SJSA1 (cell line): ENCODE measurements around the gene NOXA1. TPM values are rescaled to one million over a fixed set of nuclear protein-coding genes. Genes with fewer than 3 reads are reported as not detected.

Experiments used
- DNase-seq, 2 experiments: peaks; one replicate each; pipeline ENCODE4 v3.0.0-alpha.2; 2015 to 2020; ENCODE audit warnings: low spot score in 2 of 2, low read depth in 1 of 2
- H3K27ac ChIP-seq: fragments of 250-450 bp; sonication (Bioruptor Pico); 2 replicates; pipeline ENCODE4 v1.5.1; 2020; ENCODE audit warnings: mild to moderate bottlenecking, moderate library complexity
- H3K27me3 ChIP-seq: fragments of 250-450 bp; sonication (Bioruptor Pico); replicated peaks from 2 replicates; pipeline ENCODE4 v1.5.1; 2020; ENCODE audit warnings: mild to moderate bottlenecking, moderate library complexity
- H3K36me3 ChIP-seq: fragments of 250-450 bp; sonication (Bioruptor Pico); 2 replicates; pipeline ENCODE4 v1.5.1; 2020; ENCODE audit warnings: mild to moderate bottlenecking
- H3K4me1 ChIP-seq: fragments of 250-450 bp; sonication (Bioruptor Pico); replicated peaks from 2 replicates; pipeline ENCODE4 v1.6.1; 2021; ENCODE audit warnings: mild to moderate bottlenecking
- H3K4me3 ChIP-seq: fragments of 250-450 bp; sonication (Bioruptor Pico); 2 replicates; pipeline ENCODE4 v1.5.1; 2020; ENCODE audit warnings: mild to moderate bottlenecking
- H3K9me3 ChIP-seq: fragments of 250-450 bp; sonication (Bioruptor Pico); replicated peaks from 2 replicates; pipeline ENCODE4 v1.5.1; 2020; ENCODE audit warnings: mild to moderate bottlenecking
- total RNA-seq: library from RNA; depleted of rRNA; stranded (reverse); fragments of >200 nt; shearing (Covaris generic); gene quantifications from 2 replicates; pipeline ENCODE4 v1.2.3, GENCODE V29; 2014

NOXA1 gene
- total RNA-seq, 1 experiment from 2014 or later: not detected

- no peak for DNase-seq
- Histone ChIP-seq H3K36me3 (peaks cover 15% of the 10 kb centered on the region; the same call in 1 of the 2 replicates), H3K4me1 (peaks cover 39% of the 10 kb centered on the region), H3K27ac (no peak overlapping the region), H3K27me3 (no peaks in the 10 kb centered on the region), H3K4me3 (no peak overlapping the region), H3K9me3 (no peaks in the 10 kb centered on the region)
Observed at GRCh38 chr9:137417161-137418021, 5.8 kb upstream of the NOXA1 start.

- peak in 1 of 2 experiments; percentile 12 for DNase-seq
- peak overlapping the region; percentile 99 for H3K4me3 ChIP-seq
- peaks cover 14% of the 10 kb centered on the region for H3K4me1 ChIP-seq
- H3K36me3 ChIP-seq: peaks cover 13% of the 10 kb centered on the region
- H3K9me3 ChIP-seq: 0 out of 2 replicates have a peak, but pooled peaks cover 3% of the 10 kb centered on the region
- H3K27me3 ChIP-seq: 0 out of 2 replicates have a peak, but pooled peaks cover 3% of the 10 kb centered on the region
- peak overlapping the region; percentile 34; the same call in 1 of the 2 replicates for H3K27ac ChIP-seq
Observed at GRCh38 chr9:137421838-137422603, 1.2 kb upstream of the NOXA1 start.

- no peak for DNase-seq
Observed at GRCh38 chr9:137423514-137424291, 510 bp downstream of the NOXA1 start.

GRCh38 chr9:137426018-137426681 is 3.0 kb downstream of the NOXA1 start:
- Histone ChIP-seq H3K27me3 (0 out of 2 replicates have a peak, but pooled peaks cover 3% of the 10 kb centered on the region), H3K4me3 (no peak overlapping the region), H3K27ac (no peak overlapping the region), H3K36me3 (peaks cover 6% of the 10 kb centered on the region), H3K9me3 (0 out of 2 replicates have a peak, but pooled peaks cover 3% of the 10 kb centered on the region), H3K4me1 (peaks cover 14% of the 10 kb centered on the region)
- no peak for DNase-seq

More at GRCh38 chr9:137423514-137424291, 510 bp downstream of the NOXA1 start:
- Histone ChIP-seq H3K36me3 (peaks cover 13% of the 10 kb centered on the region), H3K27me3 (0 out of 2 replicates have a peak, but pooled peaks cover 3% of the 10 kb centered on the region), H3K9me3 (0 out of 2 replicates have a peak, but pooled peaks cover 3% of the 10 kb centered on the region), H3K4me1 (peaks cover 14% of the 10 kb centered on the region), H3K27ac (no peak overlapping the region), H3K4me3 (peak overlapping the region; percentile 99)

- 0 out of 2 replicates have a peak, but pooled peaks cover 3% of the 10 kb centered on the region for H3K9me3 ChIP-seq
- H3K4me3 ChIP-seq: no peak overlapping the region
- peaks cover 14% of the 10 kb centered on the region for H3K4me1 ChIP-seq
- no peak for DNase-seq
- H3K27ac ChIP-seq: no peak overlapping the region
- 0 out of 2 replicates have a peak, but pooled peaks cover 3% of the 10 kb centered on the region for H3K27me3 ChIP-seq
- peaks cover 3% of the 10 kb centered on the region for H3K36me3 ChIP-seq
Observed at GRCh38 chr9:137427454-137428310, 4.5 kb downstream of the NOXA1 start.

- no peaks in the 10 kb centered on the region for H3K9me3 ChIP-seq
- 0 out of 2 replicates have a peak, but pooled peaks cover 3% of the 10 kb centered on the region for H3K27me3 ChIP-seq
- no peak overlapping the region for H3K27ac ChIP-seq
- H3K4me3 ChIP-seq: no peak overlapping the region
- DNase-seq: no peak
- no peaks in the 10 kb centered on the region for H3K36me3 ChIP-seq
- peaks cover 9% of the 10 kb centered on the region for H3K4me1 ChIP-seq
Observed at GRCh38 chr9:137428311-137428630, 5.1 kb downstream of the NOXA1 start.

GRCh38 chr9:137428841-137429545 is 5.8 kb downstream of the NOXA1 start:
- Histone ChIP-seq H3K9me3 (no peaks in the 10 kb centered on the region), H3K36me3 (no peaks in the 10 kb centered on the region), H3K27me3 (no peaks in the 10 kb centered on the region)

GRCh38 chr9:137429546-137429890 is 6.3 kb downstream of the NOXA1 start:
- Histone ChIP-seq H3K4me3 (no peak overlapping the region), H3K4me1 (no peaks in the 10 kb centered on the region), H3K27ac (no peak overlapping the region), H3K27me3 (no peaks in the 10 kb centered on the region), H3K36me3 (no peaks in the 10 kb centered on the region), H3K9me3 (no peaks in the 10 kb centered on the region)
- DNase-seq: no peak

More at GRCh38 chr9:137428841-137429545, 5.8 kb downstream of the NOXA1 start:
- H3K27ac ChIP-seq: no peak overlapping the region
- H3K4me1 ChIP-seq: peaks cover 2% of the 10 kb centered on the region
- DNase-seq: no peak
- H3K4me3 ChIP-seq: no peak overlapping the region

- no peak overlapping the region for H3K27ac ChIP-seq
- no peak for DNase-seq
- H3K36me3 ChIP-seq: no peaks in the 10 kb centered on the region
Observed at GRCh38 chr9:137429974-137430722, 7.0 kb downstream of the NOXA1 start.

GRCh38 chr9:137430723-137431415 is 7.7 kb downstream of the NOXA1 start:
- Histone ChIP-seq H3K36me3 (no peaks in the 10 kb centered on the region), H3K9me3 (no peaks in the 10 kb centered on the region), H3K27ac (no peak overlapping the region), H3K4me1 (peaks cover 4% of the 10 kb centered on the region), H3K4me3 (no peak overlapping the region), H3K27me3 (no peaks in the 10 kb centered on the region)
- no peak for DNase-seq

More at GRCh38 chr9:137429974-137430722, 7.0 kb downstream of the NOXA1 start:
- Histone ChIP-seq H3K27me3 (no peaks in the 10 kb centered on the region), H3K4me3 (no peak overlapping the region), H3K9me3 (no peaks in the 10 kb centered on the region), H3K4me1 (no peaks in the 10 kb centered on the region)

- peaks cover 8% of the 10 kb centered on the region for H3K4me1 ChIP-seq
- no peak for DNase-seq
- H3K27ac ChIP-seq: no peak overlapping the region
- H3K9me3 ChIP-seq: no peaks in the 10 kb centered on the region
- H3K36me3 ChIP-seq: no peaks in the 10 kb centered on the region
- H3K4me3 ChIP-seq: no peak overlapping the region
- no peaks in the 10 kb centered on the region for H3K27me3 ChIP-seq
Observed at GRCh38 chr9:137431416-137431931, 8.3 kb downstream of the NOXA1 start.
